Measurements from ENCODE around the gene PNLDC1. TPM values are rescaled to one million over a fixed set of nuclear protein-coding genes. Genes with fewer than 3 reads are reported as not detected.

Gene PNLDC1
- total and polyA plus RNA-seq, 11 donors = 0.04 to 0.67 (median 0.20) TPM; not detected in 6

DNA sequence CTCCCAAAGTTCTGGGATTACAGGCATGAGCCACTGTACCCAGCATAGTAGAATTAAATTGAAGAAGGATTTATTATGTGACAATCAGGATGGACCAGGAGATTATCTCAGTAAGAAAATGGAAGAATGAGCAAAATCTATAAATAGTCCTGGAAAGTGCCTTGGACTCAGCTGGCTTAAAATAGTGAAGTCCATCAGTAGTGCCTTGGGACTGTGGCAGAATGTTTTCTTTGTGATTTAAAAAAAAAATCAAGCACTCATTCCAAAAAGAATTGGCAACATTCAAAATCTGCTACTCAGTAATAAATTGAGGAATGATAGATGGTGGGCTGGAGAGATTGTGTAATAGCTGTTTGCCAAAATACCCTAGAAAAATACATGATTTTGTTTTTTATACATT is 53.7 kb downstream of the PNLDC1 start:
- Histone ChIP-seq H3K27me3 (no peaks in the 10 kb centered on the region), H3K36me3 (no peaks in the 10 kb centered on the region), H3K9me3 (peaks cover 0 to 19% (median 0%) of the 10 kb centered on the region in 12 donors), H3K4me3 (no peak overlapping the region), H3K27ac (no peak overlapping the region), H3K4me1 (peaks cover 0 to 11% (median 0%) of the 10 kb centered on the region in 12 donors)
- DNase-seq = no peak
- TF ChIP-seq, protein P1, sequence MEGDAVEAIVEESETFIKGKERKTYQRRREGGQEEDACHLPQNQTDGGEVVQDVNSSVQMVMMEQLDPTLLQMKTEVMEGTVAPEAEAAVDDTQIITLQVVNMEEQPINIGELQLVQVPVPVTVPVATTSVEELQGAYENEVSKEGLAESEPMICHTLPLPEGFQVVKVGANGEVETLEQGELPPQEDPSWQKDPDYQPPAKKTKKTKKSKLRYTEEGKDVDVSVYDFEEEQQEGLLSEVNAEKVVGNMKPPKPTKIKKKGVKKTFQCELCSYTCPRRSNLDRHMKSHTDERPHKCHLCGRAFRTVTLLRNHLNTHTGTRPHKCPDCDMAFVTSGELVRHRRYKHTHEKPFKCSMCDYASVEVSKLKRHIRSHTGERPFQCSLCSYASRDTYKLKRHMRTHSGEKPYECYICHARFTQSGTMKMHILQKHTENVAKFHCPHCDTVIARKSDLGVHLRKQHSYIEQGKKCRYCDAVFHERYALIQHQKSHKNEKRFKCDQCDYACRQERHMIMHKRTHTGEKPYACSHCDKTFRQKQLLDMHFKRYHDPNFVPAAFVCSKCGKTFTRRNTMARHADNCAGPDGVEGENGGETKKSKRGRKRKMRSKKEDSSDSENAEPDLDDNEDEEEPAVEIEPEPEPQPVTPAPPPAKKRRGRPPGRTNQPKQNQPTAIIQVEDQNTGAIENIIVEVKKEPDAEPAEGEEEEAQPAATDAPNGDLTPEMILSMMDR (IDR thresholded peaks at IDR 0.05) = no peak
- no peak for TF ChIP-seq POLR2A (IDR thresholded peaks at IDR 0.05)
- intact Hi-C loops (cut with DNase I) = loop anchor here in 1 of 10 donors (10.0 kb wide), 1 partner anchor 159 kb away; the partner anchor contains the start of gene SOD2
- ATAC-seq = peak in 1 of 4 donors; percentile 34

DNA sequence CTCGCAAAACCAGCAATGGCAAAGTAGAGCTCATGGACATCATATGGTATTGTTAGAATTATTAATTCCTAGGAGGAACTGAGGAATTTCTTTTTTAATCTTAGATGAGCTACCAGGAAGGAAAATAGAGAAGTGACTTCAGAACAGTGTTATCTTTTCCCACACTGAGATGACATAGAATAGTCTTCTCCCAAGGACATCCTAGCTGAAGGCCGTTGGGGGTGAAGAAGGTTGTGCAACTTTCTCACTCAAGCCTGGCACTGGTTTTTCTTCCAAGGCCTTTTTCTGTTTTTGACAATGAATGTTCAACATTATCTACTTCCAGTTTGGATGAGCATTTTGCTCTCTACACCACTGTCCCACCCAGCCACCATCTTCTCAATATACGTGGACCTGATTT is 54.9 kb downstream of the PNLDC1 start:
- TF ChIP-seq, protein P1 (IDR thresholded peaks at IDR 0.05) = no peak
- no peak for TF ChIP-seq POLR2A (IDR thresholded peaks at IDR 0.05)
- Histone ChIP-seq H3K27ac (no peak overlapping the region), H3K27me3 (no peaks in the 10 kb centered on the region), H3K36me3 (no peaks in the 10 kb centered on the region), H3K4me1 (peaks cover 0 to 11% (median 0%) of the 10 kb centered on the region in 12 donors), H3K4me3 (no peak overlapping the region), H3K9me3 (peaks cover 0 to 19% (median 0%) of the 10 kb centered on the region in 12 donors)
- DNase-seq (no peak), ATAC-seq (no peak)
- 85 to 88% (median 86%) methylated on average over 3 of the region's 3 CpGs for WGBS, 4 donors
- intact Hi-C loops (cut with DNase I) = loop anchor here in 1 of 10 donors (10.0 kb wide), 1 partner anchor 160 kb away; the partner anchor contains the start of gene SOD2

DNA sequence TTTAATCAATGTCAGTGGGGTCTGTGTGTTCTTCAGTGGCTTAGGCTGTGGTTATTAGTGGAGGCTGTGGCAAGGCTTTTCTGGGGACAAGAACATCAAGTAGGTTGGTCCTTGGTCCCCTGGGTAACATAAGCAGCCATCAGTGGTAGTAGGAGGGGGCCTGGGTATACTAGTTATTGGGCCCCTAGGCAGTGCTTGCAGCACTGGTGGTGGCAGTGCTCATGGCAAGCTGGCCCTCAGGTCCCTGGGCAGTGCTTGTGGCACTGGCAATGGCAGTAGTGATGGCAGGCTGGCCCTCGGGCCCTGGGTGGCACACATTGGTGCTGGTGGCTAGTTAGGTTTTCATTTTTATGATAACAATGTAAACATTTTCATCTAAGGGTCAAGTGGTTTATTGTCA is 58.2 kb downstream of the PNLDC1 start:
- 88 to 93% (median 92%) methylated on average over 1 of the region's 1 CpG for WGBS, 4 donors
- Histone ChIP-seq H3K4me3 (no peak overlapping the region), H3K27me3 (no peaks in the 10 kb centered on the region), H3K27ac (no peak overlapping the region), H3K36me3 (no peaks in the 10 kb centered on the region), H3K9me3 (peaks cover 0 to 19% (median 0%) of the 10 kb centered on the region in 12 donors), H3K4me1 (peaks cover 0 to 10% (median 0%) of the 10 kb centered on the region in 12 donors)
- DNase-seq (no peak), ATAC-seq (no peak)
- intact Hi-C loops (cut with DNase I) = loop anchor here in 1 of 10 donors (10.0 kb wide), 1 partner anchor 163 kb away; the partner anchor contains the start of gene SOD2
- no peak for TF ChIP-seq POLR2A (IDR thresholded peaks at IDR 0.05)
- TF ChIP-seq, protein P1 (IDR thresholded peaks at IDR 0.05) = no peak

GRCh38 chr6:159860482-159860881 is 60.4 kb downstream of the PNLDC1 start:
- Histone ChIP-seq H3K9me3 (peaks cover 0 to 19% (median 0%) of the 10 kb centered on the region in 12 donors), H3K4me3 (no peak overlapping the region), H3K4me1 (no peaks in the 10 kb centered on the region), H3K36me3 (no peaks in the 10 kb centered on the region), H3K27ac (no peak overlapping the region), H3K27me3 (no peaks in the 10 kb centered on the region)
- DNase-seq (no peak), ATAC-seq (no peak)
- TF ChIP-seq POLR2A (IDR thresholded peaks at IDR 0.05) = no peak
- TF ChIP-seq, protein P1 (IDR thresholded peaks at IDR 0.05) = no peak
- intact Hi-C loops (cut with DNase I) = loop anchor here in 9 of 10 donors (5.0 to 10.0 kb wide), 8 partner anchors 82 to 674 kb away; no protein-coding TSS in a partner anchor
- WGBS, 4 donors = 96 to 99% (median 98%) methylated on average over 1 of the region's 1 CpG

Measured in heart left ventricle (tissue), 16 donors.